HG02763 (cell line): ENCODE data around the gene TCOF1.
A peak's percentile ranks its signal among the peaks of the same experiment; 100 is the strongest.

Source experiments
- ATAC-seq: cut with Tn5 transposase; IDR thresholded peaks from one replicate; pipeline ENCODE4 v1.9.1; 2021; ENCODE audit warnings: mild to moderate bottlenecking, moderate library complexity; ENCODE audit not compliant: unreplicated experiment

Gene TCOF1

DNA sequence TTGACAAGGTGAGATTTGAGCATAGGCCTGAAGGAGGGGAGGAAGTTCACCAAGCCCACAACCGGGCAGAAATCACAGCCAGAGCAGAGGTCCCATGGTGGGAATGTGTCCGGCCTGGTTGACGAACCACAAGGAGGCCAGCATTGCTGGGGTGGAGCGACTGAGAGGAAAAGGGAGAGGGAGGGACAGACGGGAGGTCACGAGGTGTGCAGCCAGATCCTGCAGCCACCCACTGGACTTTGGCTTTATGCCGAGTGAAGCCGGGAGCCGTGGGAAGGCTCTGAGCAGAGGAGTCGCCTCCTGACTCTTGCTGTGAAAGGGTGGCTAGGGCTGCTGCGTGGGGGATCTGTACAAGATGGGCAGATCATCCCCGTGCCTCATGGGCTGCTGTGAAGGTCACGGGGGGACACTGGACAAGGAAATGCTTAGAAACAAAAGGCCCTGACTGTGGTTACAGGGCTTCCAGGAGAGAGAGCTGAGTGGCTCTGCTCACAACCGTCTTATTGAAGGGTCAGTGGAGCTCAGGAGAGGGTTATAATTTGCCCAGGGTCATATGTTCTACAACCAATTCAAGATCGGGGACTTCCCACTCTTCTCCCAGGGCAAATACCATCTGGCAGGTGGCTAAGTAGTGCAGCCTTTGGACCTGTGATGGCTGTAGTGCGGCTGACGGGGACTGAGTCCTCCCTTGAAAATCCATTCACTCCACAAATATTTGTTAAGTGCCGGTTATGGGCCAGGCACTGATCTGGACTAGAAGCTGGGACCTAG is 70.8 kb downstream of the TCOF1 start:
- no peak for ATAC-seq

DNA sequence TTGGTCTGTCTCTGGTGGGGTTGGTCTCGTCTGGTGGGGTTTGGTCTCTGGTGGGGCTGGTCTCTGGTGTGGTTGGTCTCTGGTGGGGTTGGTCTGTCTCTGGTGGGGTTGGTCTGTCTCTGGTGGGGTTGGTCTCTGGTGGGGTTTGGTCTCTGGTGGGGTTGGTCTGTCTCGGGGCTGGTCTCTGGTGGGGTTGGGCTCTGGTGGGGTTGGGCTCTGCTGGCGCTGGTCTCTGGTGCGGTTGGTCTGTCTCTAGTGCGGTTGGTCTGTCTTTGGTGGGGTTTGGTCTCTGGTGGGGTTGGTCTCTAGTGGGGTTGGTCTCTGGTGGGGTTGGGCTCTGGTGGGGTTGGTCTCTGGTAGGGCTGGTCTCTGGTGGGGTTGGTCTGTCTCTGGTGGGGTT is 71.5 kb downstream of the TCOF1 start:
- no peak for ATAC-seq

DNA sequence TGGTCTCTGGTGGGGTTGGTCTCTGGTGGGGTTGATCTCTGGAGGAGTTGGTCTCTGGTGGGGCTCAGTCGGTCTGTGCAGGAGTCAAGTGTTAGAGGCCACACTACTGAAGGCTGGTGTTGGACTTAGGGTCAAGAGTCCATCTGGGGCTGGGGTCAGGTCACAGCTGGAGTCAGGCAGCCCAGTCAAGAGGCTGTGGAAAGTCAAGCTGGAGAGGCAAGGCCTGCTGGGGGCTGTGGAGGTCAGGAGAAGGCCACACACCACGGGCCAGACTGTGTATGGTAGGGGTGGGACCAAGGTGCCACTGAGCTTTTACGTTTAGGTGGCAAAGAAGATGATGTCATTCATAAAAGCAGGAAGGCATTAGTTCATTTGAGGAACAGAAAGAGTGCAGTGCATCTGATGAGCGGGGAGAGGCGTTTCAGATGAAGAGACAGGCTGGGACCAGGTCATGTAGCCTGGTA is 71.9 kb downstream of the TCOF1 start:
- ATAC-seq = no peak

DNA sequence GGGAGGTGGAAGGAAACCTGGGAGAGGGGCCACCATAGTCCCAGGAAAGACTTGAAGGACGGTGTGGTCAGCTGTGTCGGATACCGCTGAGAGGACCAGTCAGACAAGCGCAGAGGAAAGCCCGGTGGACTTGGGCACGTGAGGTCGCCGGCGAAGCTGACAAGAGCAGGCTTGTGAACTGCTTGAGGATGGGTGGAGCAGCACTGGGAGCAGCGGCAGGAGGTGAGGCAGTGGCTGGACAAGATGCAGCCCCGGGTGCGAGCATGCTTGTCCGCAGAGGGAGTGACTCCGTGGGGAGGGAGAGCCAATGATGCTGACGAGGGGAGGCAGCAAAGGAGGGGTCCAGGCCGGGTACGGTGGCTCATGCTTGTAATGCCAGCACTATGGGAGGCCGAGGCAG is 73.6 kb downstream of the TCOF1 start:
- no peak for ATAC-seq

DNA sequence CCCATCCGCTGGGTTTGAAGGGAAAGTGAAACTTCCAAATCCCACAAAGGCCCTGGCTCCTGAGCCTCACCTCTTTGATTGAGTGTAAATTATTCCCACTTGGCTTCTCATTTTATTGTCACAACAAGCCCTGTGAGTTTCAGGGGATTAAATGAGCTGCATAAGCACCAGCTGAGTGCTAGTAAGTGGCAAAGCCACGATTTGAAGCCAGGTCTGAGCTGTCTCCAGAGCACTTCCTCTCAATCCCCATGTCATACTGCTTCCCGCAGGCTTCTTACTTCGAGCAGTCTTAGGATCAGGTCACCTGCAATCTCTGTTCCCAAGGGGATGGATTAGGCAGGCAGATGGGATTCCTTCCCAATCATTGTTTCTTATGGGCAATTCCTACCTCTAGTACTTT is 74.1 kb downstream of the TCOF1 start:
- ATAC-seq = no peak

DNA sequence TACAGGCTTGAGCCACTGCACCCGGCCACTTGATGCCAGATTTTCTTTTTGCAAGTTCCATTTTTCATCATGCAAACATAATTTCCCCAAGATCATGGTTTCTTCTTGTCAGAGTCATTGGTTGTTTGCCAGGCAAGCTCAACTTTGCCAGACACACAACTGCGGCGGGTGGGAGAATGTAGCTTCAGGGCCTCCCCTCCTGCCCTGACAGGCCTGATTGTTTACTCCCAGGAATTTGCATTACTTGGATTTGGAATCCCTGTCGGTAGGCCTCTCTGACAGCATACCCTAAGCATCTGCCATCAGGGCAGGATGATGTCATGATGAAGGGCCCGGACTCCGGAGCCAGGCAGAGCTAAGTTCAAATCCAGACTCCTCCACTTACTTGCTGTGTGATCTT is 77.0 kb downstream of the TCOF1 start:
- ATAC-seq = no peak

DNA sequence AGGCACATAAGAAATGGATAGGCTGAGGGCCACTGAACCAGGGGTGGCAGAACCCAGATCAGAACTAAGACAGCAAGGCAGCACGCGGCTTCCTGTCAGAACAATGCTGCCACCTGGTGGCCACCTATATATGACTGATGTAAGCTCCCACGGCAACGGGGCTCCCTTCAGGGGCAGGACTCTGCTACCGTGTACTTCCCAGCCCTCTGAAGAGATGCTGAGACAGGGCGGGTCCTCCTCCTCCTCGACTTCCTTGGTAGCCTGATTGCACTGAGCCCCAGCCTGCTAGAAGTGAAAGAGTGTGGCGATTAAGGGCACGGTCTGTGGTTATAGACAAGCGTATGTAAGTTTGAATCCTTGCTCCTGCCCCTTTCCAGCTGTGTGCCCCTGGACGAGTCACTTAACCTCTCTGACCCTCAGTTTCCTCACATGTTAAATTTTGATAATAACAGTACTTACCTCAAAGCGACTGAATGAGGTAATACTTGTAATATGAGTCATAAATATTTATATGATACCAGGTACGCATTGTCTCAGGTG is 78.7 kb downstream of the TCOF1 start:
- ATAC-seq = peak; percentile 88

DNA sequence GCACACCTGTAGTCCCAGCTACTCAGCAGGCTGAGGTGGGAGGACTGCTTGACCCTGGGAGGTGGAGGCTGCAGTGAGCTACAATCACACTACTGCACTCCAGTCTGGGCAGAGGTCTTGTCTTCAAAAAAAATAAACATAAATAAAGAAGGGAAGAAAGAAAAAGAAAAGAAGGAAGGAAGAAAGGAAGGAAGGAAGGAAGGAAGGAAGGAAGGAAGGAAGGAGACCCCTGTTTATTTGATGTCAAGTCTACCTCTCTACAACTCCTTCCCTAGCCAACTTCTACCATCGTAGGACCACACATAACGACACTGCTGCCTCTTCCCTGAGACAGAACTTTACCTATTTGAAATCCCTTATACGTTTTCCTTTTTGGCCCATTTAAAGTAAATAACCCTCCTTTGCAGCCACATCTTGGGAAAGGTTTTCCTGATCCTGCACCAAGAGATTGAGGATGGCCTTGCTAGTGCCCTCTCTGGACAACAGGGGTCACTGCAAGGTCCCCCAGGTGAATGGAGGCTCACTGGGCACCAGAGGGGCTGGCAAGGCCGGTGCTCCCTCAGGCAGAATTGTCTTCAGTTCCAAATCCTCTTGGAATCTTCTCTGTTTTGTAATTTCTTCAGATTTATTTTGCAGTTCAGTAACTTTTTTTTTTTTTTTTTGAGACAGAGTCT is 81.5 kb downstream of the TCOF1 start:
- no peak for ATAC-seq

DNA sequence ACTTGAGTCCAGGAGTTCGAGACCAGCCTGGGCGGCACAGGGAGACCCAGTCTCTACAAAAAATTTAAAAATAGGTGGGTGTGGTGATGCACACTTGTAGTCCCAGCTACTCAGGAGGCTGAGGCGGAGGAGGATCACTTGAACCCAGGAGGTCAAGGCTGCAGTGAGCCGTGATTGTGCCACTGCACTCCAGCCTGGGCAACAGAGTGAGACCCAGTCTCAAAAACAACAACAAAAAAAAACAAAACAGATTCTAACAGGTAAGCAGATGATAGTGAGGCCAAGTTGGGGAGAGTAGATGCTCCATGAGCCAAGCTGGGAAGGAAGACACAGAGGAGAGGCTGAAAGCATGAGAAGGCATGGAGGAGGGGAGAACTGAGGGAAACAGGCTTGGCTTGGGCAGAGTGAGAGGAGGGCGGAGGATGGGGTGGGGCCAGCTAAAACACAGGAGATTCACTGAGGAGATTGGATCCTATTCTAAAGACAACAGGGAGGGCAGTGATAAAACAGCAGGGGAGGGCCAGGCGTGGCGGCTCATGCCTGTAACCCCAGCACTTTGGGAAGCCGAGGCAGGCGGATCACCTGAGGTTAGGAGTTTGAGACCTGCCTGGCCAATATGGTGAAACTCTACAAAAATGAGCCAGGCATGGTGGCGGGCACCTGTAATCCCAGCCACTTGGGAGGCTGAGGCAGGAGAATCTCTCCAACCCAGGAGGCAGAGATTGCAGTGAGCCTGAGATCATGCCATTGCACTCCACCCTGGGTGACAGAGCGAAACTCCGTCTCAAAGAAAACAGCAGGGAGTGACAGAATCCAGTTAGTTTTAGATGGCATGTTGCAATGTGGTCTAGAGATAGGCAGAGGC is 83.7 kb downstream of the TCOF1 start:
- ATAC-seq = no peak

DNA sequence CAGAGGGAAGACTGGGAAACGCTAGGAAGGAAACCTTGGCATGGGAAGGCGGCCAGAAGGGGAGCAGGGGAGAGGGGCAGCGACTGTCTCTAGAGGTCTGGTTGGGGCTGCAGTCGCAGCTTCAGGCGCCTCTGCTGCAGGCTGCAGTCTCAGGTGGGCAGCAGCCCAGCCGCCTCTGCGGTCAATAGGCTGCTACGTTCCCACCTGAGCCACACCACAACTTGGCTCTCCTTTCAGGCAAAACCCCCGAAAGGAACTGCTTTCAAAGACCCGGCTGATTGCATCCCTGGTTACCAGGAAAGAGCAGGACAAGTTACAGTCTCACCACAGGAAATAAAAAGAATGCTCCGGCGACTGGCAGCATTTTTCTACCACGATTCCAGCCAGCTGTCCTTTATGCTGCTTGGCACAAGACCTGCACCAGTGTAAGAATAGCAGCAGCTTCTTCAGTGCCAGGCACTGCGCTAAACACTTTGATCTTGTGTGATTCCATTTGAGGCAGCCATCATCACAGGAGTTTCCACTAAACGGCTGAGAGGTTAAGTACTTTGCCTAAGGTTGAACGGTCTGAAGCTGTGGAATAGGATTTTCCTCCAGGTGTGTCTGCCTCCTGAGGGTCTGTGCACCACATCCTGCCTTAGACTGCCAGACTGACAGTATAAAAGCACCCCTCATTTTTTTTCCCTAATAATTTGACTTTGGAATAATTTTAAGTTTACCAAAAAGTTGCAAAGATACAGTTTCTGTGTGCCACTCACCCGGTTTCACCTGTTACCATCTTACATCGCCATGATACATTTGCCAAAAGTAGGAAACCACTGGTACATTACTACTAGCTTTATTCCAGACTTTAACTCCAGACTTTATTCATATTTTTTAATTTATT is 84.6 kb downstream of the TCOF1 start:
- ATAC-seq = no peak

DNA sequence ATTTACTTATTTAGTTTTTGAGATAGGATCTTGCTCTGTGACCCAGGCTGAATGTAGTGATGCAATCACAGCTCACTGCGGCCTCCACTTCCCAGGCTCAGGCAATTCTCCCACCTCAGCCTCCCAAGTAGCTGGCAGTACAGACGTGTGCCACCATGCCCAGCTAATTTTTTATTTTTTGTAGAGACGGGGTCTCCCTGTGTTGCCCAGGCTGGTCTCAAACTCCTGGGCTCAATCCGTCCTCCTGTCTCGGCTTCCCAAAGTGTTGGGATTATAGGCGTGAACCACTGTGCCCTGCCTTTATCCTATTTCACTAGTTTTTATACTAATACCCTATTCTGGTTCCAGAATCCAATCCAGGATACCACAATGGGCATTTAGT is 85.2 kb downstream of the TCOF1 start:
- no peak for ATAC-seq

DNA sequence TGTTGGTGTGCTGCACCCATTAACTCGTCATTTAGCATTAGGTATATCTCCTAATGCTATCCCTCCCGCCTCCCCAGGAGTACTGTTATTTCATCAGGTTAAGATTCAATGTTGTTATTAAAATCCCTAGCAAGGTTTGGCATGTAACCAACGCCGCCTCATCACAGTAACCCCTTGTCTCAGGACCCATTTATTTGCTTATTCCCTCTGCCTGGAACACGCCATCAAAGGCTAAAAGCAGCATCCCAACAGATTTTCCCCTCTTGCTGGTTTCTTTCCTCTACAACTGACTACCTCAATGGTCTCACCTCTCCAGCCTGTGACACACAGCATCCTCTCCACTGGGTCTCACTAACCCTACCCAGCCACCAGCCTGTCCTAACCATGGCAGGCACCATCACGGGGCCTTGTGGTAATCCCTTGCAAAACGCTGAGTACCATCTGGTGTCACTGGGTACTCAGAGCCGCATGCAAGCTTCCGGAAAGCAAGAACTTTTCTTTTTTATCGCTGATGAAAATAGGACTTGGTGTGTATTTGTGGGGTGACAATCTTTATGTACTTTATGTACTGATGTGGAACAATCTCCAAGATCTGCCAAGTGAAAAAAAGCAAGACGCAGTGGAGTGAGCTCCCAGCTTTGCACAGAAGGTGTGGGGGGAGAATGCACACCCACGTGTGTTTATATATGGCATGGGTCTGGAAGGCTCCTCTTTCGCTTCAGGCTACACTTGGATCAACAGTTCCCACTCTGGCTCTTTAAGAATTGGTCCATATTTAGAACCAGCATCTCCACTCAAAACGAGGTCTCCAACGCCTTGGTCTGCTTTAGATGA is 86.0 kb downstream of the TCOF1 start:
- ATAC-seq = no peak

DNA sequence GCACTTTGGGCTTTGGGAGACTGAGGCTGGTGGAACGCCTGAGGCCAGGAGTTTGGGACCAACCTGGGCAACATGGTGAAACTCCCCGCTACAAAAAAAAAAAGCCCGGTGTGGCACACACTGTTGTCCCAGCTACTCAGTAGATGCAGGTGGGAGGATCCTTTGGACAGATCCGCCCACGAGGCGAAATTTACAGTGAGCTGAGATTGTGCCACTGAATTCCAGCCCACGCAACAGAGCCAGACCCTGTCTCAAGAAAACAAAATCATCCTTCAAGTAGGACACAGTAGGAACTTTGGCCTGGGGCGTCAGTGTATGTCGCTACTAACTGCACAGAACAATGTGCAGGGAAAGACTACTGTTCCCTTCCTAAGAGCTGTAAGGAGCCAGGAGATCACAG is 87.3 kb downstream of the TCOF1 start:
- ATAC-seq = no peak

DNA sequence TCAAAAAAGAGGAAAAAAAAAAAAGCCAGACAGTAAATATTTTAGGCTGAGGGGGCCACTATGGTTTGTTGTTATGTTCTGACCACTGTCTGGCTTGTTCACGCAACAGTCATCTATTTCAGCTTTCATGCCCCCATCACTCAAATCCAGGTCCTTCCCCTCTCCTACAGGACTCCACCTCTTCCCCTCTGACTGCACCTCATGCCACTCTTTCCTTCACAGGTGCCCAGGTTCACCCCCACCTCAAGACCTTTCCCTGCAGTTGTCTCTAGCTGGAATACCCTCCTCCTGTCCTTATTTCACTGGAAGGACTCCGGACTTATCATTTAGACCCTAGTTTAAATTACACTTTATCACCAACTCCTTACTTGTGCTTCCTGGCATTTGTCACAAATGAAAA is 88.6 kb downstream of the TCOF1 start:
- ATAC-seq = no peak

DNA sequence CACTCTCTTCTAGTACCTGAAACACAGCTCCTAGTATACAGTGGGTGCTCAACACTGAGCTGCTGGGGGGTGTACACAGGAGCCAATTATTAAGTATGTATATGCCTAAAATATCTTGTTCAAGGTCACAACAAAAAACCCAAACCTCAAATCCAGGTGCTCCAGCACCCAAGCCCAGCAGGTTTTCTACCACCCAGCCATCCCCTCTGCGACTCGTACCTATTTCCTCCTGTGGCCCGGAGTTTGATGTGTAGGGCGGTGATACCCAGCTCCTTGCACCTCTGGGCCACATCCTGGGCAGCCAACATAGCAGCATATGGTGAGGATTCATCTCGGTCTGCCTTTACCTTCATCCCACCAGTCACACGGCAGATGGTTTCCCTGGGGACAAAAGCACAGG is 89.1 kb downstream of the TCOF1 start:
- ATAC-seq = no peak

DNA sequence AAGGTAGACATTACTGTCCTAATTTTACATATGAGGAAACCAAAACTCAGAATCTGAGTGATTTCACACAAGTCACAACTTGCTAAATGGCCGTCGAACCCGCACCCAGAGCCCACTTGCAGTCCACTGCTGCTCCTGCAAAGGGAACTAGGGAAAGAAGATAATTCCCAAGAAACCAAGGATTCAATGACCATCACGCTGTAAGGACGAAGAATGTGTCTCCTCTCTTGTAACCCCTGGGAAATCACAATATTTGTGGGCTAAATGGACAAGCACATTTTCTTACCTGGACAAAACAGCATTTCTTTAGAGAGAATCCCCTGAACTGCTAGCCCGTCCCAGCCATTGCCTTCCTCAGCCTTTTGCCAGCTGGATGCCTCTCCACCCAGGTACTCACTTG is 89.7 kb downstream of the TCOF1 start:
- ATAC-seq = no peak

DNA sequence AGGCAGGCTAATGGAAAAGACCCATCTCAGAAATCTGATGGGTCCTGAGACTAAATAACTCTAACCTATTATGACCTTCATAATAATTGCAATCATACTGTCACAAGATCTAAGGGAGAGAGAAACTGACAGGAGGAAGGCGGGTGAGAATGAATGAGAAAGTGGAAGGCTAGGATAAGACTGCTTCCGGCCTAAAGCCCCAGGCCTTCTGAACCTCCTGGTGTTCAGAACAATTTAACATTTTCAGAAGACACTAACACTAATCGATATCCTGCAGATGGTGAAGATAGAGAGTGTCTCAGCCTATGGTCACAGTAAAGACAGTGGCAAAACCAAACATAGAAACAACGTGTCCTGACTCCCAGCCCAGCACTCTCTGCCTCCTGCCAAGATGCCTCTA is 90.8 kb downstream of the TCOF1 start:
- no peak for ATAC-seq

DNA sequence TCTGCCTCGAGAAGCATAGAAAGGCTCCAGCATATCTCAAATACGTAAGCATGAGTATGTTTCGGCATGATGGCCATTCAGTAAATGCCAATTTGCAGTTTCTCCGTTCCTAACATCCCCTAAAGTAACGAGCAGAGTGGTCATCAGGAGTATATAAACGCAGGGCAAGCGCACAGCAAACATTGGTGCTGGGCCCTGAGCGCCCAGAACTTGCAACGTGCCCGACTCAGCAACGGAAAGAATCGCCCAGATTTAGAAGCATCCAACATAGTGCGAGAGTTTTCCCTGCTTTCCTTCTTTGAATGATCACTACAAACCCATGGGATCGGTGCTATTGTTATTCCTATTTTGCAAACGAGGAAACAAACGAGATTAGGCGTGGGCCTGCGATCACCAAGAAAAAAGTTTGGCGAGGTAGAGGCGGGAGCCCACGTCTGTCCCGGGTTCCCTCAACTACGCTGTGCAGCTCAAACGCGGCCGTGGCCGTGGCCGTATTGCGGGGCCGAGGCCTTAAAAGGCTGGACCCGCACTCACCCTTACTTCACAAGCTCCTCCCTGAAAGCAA is 91.5 kb downstream of the TCOF1 start:
- peak; percentile 13 for ATAC-seq
